ENCODE measurements around the gene GSG1. TPM values are rescaled to one million over a fixed set of nuclear protein-coding genes. Genes with fewer than 3 reads are reported as not detected.
A peak's percentile ranks its signal among the peaks of the same experiment; 100 is the strongest.

GSG1 gene
- total RNA-seq, 4 donors from 2014 or later = not detected

- TF ChIP-seq POLR2A (IDR thresholded peaks at IDR 0.05) (no peak), CTCF (IDR thresholded peaks at IDR 0.05) (no peak), POLR2AphosphoS5 (IDR thresholded peaks at IDR 0.05) (no peak), EP300 (IDR thresholded peaks at IDR 0.05) (no peak)
- Histone ChIP-seq H3K27me3 (no peaks in the 10 kb centered on the region), H3K4me3 (no peak overlapping the region), H3K4me1 (no peaks in the 10 kb centered on the region), H3K36me3 (no peaks in the 10 kb centered on the region), H3K9me3 (no peaks in the 10 kb centered on the region), H3K27ac (no peak overlapping the region)
- ATAC-seq = peak; percentile 65
- 62 to 69% methylated on average over 6 to 7 of the region's 14 CpGs for WGBS, 2 donors (ENCODE audit: low coverage in 1 of 2)
Measured at GRCh38 chr12:13135371-13136178, 32.1 kb upstream of the GSG1 start.

- no peak overlapping the region for H3K4me3 ChIP-seq
- H3K36me3 ChIP-seq = no peaks in the 10 kb centered on the region
- ATAC-seq = no peak
- TF ChIP-seq EP300 (IDR thresholded peaks at IDR 0.05) = no peak
- TF ChIP-seq POLR2AphosphoS5 (IDR thresholded peaks at IDR 0.05) = no peak
- H3K4me1 ChIP-seq = no peaks in the 10 kb centered on the region
- no peaks in the 10 kb centered on the region for H3K27me3 ChIP-seq
- no peak overlapping the region for H3K27ac ChIP-seq
- 83 to 88% methylated on average over 2 to 4 of the region's 4 CpGs for WGBS, 2 donors (ENCODE audit: low coverage in 1 of 2)
- H3K9me3 ChIP-seq = no peaks in the 10 kb centered on the region
Measured at GRCh38 chr12:13133886-13134285, 30.4 kb upstream of the GSG1 start.

DNA sequence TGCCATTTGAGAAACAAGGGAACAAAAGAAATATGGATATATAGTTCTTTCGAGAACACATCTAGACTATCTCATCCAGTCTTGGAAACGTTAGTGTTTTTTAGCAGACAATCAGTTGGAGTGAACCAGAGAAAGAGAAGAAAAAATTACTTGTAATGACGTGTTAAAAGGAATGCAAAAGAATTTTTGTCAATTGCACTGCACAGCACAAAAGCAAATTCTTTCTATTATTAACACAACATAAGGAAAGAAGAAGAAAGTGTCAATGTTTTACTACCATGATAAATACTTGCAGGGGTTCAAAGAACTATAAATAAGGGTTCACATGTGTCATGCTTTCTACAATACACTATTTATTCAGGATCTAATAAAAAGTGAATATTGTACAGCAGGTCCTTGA is 27.5 kb upstream of the GSG1 start:
- H3K36me3 ChIP-seq = no peaks in the 10 kb centered on the region
- H3K9me3 ChIP-seq = no peaks in the 10 kb centered on the region
- TF ChIP-seq POLR2A (IDR thresholded peaks at IDR 0.05) = no peak
- TF ChIP-seq CTCF (IDR thresholded peaks at IDR 0.05) = no peak
- TF ChIP-seq EP300 (IDR thresholded peaks at IDR 0.05) = no peak
- no peak for TF ChIP-seq POLR2AphosphoS5 (IDR thresholded peaks at IDR 0.05)
- H3K27me3 ChIP-seq = no peaks in the 10 kb centered on the region
- H3K27ac ChIP-seq = no peak overlapping the region
- no peaks in the 10 kb centered on the region for H3K4me1 ChIP-seq
- 46 to 55% methylated on average over 3 of the region's 3 CpGs for WGBS, 2 donors (ENCODE audit: low coverage in 1 of 2)
- H3K4me3 ChIP-seq = no peak overlapping the region
- ATAC-seq = no peak

DNA sequence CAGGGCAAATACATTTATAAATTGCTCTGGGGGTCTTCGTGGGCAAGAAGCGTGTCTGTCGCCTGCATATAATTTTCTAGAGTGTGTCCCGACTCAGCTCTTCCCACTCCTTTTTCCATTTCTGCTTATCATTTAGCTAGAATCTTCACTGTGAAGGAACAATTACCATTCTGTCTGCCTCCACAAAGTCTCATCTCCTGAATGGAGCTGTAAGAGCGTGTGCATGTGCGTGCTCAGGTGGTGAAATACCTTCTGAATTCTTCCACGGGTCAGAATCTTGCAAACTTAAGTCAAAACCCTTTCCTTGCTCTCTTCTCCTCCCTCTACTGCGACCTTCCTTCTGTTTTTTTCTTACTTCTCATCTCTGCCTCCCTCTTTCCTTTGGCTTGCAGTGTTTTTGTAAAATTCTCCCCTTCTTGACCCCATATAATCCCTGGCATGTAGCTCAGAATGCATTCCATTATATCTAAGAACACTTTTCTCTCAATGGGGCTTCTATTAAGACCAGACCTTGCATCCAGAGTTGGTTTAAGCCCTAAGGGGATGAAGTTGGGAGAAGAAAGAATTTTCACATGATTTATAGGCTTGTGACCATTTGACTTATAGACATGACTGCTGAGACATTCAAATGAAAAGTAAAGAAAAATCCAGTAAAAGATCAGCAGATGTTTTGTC is 25.0 kb upstream of the GSG1 start:
- WGBS, 2 donors (ENCODE audit: low coverage in 1 of 2) = 89 to 91% methylated on average over 7 to 8 of the region's 8 CpGs
- no peak for ATAC-seq
- no peak overlapping the region for H3K4me3 ChIP-seq
- no peaks in the 10 kb centered on the region for H3K36me3 ChIP-seq
- no peak overlapping the region for H3K27ac ChIP-seq
- no peaks in the 10 kb centered on the region for H3K9me3 ChIP-seq
- H3K4me1 ChIP-seq = no peaks in the 10 kb centered on the region
- no peak for TF ChIP-seq POLR2AphosphoS5 (IDR thresholded peaks at IDR 0.05)
- TF ChIP-seq CTCF (IDR thresholded peaks at IDR 0.05) = no peak
- no peak for TF ChIP-seq POLR2A (IDR thresholded peaks at IDR 0.05)
- TF ChIP-seq EP300 (IDR thresholded peaks at IDR 0.05) = no peak
- H3K27me3 ChIP-seq = no peaks in the 10 kb centered on the region

DNA sequence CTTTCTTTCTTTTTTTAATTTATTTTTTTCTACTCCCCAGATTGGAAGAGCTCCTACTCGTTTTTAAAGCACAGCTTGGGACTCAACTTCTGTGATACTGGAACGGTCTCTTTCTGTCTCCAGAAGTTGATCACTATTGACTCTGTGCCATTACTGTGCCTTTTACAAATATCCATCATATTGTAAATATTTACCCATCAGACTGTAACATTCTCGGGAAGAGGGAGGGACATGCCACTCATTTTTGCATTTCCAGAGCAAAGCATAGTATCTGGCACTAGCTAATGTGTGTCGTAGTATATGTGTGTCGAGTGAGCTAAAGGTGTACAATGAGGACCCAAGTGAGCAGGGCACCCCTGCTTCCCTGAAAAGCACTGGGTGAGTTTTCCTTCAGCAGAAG is 24.0 kb upstream of the GSG1 start:
- Histone ChIP-seq H3K4me1 (no peaks in the 10 kb centered on the region), H3K27me3 (no peaks in the 10 kb centered on the region), H3K36me3 (no peaks in the 10 kb centered on the region), H3K4me3 (no peak overlapping the region), H3K27ac (no peak overlapping the region), H3K9me3 (no peaks in the 10 kb centered on the region)
- ATAC-seq = no peak
- 61 to 78% methylated on average over 3 to 4 of the region's 5 CpGs for WGBS, 2 donors (ENCODE audit: low coverage in 1 of 2)
- TF ChIP-seq POLR2AphosphoS5 (IDR thresholded peaks at IDR 0.05) (no peak), POLR2A (IDR thresholded peaks at IDR 0.05) (no peak), CTCF (IDR thresholded peaks at IDR 0.05) (no peak), EP300 (IDR thresholded peaks at IDR 0.05) (no peak)
